Daoy (cell line): ENCODE results near the gene DRC7. TPM values are rescaled to one million over a fixed set of nuclear protein-coding genes. Genes with fewer than 3 reads are reported as not detected.

Source experiments
- DNase-seq: peaks from one replicate; pipeline ENCODE4 v3.0.0-alpha.2; 2015; ENCODE audit warnings: low read depth
- total RNA-seq: library from RNA; depleted of rRNA; stranded (reverse); fragments of >200 nt; shearing (Covaris generic); gene quantifications from 2 replicates; pipeline ENCODE4 v1.2.3, GENCODE V29; 2014

DRC7 gene
- total RNA-seq, 1 experiment from 2014 or later = not detected

DNA sequence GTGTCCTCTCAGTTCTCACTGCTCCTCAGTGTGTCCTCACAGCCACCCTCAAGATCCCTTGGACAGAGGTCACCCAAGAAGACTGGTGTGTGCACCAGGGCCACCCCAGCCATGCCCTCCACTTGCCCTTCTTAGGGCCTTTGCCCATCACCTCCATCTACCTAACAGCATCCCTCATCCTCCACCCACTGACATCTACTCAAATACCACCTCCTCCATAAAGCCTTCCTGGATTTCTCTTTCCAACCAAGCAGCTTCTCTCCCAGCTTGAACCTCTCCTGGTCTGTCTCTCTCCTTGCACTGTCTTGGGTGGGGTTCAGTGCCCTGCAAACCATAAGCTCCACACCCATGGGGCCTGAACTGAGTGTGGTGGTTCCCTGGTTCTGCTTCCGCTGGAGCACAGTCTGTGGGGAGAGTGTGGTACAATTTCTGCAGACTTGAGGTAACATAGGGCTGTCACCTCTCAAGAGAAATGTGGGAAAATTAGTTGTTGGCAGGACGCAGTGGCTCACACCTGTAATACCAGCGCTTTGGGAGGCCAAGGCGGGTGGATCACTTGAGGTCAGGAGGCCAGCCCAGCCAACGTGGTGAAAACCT is 55.3 kb downstream of the DRC7 start:
- no peak for DNase-seq

DNA sequence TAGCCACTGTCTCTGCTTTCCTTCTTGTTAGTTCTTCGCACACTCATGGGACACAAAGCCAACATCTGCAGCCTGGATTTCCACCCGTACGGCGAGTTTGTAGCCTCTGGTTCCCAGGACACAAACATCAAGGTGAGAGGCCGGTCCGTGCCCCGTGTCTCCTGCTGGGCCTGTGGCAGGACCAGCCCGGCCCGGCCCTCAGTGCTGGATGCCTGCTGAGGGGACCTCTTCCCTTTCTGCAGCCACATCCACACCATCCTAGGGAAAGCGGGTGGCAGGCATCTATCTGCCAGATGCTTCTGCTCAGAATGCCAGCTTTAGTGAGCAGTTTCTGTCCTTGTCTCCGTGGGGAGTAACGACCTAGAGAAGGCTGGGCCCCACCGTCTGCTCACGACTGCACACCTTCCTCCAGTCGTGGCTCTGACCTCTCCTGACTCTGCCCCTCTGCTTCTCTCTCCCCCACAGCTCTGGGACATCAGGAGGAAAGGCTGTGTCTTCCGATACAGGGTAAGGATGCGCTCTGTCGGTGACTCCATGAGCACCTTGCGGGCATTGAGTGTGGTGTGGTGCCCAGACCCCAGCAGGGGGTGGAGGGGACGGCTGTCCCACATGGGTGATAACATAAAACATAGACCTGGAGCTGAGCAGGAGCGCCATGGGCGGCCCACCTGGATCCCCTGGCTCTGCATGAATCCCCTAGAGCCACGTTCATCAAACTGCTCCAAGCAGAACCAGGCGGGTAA is 56.4 kb downstream of the DRC7 start:
- no peak for DNase-seq

DNA sequence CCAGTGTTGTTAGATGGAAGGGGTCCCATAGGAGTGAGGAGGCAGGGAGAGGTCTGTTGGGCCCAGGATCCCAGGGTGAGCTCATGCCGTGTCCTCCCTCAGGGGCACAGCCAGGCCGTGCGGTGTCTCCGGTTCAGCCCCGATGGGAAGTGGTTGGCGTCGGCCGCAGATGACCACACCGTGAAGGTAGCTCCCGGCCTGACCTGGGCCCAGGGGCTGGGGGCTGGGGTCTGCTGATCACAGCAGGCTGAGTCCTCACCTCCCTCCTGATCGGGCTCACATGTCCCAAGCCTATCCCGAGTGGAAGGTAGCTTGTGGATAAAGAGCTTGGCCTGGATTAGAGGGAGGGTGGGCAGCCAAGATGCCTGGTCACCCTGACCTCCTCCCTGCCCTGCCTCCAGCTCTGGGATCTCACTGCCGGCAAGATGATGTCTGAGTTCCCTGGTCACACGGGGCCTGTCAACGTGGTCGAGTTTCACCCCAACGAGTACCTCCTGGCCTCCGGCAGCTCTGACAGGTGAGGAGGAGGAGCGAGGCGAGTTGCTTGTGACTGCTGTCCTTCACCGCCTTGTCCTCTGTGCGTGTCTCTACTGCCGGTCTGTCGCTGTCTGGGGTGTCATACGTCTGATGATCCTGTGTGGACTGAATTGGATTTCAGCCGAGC is 57.1 kb downstream of the DRC7 start:
- no peak for DNase-seq

DNA sequence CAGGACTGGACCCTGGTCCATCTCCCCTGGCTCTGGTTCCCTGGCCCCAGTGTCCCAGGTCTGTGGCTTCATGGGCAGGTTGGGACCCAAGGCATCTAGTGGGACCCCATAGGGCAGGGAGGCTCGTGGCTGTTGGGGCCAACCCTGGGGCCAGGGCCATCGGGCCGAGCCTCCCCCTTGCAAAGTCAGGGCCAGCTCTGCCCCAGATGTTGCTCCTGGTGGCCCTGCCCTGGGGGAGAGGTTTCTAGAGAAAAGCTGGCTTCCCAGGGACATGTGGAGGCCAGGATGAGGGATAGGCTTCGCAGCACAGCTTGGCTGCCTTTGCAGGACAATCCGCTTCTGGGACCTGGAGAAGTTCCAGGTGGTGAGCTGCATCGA is 57.6 kb downstream of the DRC7 start:
- DNase-seq = no peak

DNA sequence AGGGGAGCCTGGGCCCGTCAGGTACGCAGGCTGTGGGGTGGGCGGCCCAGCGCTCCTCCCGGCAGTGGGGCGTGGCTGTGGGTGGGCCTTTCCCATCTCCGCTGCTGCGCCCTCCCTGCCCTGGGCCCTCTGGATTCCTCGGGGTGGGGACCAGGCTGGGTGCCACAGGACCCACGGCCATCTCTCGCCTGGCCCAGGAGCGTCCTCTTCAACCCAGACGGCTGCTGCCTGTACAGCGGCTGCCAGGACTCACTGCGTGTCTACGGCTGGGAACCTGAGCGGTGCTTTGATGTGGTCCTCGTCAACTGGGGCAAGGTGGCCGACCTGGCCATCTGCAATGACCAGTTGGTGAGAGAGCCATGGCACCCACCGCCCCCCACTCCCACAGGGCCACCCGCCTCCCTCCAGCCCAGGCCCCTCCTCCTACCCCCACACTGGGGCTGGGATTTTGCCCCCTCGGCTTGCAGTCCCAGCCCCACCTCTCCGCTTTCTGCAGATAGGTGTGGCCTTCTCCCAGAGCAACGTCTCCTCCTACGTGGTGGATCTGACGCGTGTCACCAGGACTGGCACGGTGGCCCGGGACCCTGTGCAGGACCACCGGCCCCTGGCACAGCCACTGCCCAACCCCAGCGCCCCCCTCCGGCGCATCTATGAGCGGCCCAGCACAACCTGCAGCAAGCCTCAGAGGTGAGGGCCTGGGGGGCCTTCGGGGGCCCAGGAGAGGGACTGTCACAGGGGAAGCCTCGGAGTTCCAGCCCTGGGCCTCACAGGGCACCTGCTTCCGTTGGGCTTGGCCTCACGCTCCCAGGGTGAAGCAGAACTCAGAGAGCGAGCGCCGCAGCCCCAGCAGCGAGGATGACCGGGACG is 58.2 kb downstream of the DRC7 start:
- DNase-seq = no peak

DNA sequence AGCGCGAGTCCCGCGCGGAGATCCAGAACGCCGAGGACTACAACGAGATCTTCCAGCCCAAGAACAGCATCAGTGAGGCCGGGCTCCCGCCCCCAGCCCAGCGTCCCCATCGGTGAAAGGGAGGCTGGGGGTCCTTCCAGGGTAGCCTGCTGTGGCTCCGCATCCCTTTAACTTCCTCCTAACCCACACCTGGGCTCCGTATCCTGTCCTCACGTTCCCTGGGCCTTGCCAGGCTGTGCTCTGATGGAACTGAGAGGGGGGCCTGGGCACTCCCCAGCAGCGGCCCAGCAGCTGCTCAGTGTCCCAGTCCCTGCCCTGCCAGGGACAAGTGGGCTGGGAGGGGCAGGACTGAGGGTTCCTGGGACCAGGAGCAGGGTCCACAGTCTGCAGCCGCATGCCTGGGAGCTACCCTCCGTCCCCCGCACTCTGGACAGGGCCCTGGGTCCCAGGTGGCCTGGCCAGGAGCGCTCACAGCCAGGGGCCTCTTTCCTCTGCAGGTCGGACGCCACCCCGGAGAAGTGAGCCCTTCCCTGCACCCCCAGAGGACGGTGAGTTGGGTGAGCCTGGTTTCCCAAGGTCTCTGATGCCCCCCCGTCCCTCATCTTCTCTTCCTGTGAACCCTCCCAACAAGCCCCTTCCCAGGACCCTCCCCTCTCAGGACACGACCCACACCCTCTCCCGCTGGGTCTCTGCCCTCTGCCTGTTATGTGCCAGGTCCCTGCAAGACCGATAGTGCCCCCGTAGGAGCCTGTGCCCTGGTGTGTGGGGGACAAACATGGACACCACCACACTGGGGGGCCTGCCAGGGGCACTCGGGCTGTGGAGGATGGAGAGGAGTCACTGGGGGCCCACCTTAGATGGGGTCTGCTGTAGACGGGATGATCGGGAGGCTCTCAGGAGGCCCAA is 59.1 kb downstream of the DRC7 start:
- DNase-seq = no peak

DNA sequence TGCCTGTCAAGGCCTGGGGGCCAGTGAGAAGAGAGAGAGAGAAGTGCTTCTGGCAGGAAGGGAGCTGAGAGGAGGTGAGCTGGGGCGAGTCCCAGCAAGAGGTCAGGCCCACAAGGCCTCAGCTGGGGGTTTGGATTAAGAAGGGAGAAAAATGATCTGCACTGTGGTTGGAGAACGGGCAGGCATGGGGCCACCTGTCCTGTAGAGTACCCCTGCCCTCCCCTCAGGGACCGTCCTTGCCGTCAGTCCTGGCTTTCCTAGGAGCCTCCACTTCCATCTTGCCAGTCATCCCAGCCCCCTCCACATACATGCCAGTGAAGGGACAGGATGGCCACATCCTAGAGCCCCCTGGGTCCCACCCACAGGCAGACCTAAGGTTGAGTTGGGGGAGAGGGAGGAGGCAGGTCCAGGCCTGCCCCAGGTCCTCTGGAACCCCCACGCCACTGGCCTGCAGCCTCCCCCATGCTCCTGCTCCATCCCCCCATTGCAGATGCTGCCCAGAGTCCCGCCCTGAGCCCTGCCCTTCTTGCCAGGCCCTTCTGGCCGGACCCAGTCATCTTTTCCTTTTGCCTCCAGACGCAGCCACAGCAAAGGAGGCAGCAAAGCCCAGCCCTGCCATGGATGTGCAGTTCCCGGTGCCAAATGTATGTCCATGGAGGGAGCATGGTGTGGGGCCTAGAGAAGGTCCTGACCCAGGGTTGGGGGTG is 59.9 kb downstream of the DRC7 start:
- DNase-seq = no peak

DNA sequence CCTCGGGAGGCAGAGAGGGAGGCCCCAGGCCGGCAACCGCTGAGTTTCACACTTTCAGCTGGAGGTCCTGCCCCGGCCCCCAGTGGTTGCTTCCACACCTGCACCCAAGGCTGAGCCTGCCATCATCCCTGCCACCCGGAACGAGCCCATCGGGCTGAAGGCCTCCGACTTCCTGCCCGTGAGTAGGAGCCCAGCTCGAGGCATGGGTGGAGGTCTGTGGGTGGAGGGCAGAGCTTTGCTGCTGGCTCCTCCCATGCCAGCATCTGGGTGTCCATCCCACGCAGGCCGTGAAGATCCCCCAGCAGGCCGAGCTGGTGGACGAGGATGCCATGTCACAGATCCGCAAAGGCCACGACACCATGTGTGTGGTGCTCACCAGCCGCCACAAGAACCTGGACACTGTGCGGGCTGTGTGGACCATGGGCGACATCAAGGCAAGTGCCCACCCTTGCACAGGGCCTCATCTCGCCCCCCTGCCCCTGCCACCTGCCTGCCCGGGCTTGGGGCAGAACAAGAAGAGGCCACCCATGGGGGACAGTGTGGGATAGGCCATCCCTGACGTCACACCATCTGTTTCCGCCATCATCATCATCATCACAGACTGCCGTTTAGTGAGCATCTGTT is 60.6 kb downstream of the DRC7 start:
- DNase-seq = no peak

DNA sequence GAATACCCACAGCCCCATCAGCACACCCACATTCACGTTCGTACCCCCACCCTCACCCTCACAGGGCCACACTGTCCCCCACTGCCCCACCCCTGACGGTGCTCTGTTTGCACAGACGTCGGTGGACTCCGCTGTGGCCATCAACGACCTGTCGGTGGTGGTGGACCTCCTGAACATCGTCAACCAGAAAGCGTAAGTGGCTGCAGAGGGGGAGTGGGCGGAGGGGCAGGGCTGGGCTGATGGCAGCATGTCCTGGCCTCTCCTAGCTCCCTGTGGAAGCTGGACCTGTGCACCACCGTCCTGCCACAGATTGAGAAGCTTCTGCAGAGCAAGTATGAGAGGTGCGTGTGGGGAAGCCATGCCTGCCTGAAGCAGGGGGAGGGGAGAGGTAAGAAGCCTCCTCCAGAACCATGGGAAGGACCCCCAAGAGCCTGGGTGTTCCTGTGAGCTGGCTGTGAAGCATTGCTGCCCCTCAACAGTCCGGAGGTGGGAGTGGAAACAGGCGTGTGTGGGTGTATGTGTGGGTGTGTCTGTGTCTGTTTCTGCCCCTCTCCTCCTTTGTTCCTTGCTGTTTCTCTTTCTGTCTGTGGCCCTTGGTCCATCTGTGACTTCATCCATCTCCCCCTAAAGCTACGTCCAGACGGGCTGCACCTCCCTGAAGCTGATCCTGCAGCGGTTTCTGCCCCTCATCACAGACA is 61.3 kb downstream of the DRC7 start:
- no peak for DNase-seq

DNA sequence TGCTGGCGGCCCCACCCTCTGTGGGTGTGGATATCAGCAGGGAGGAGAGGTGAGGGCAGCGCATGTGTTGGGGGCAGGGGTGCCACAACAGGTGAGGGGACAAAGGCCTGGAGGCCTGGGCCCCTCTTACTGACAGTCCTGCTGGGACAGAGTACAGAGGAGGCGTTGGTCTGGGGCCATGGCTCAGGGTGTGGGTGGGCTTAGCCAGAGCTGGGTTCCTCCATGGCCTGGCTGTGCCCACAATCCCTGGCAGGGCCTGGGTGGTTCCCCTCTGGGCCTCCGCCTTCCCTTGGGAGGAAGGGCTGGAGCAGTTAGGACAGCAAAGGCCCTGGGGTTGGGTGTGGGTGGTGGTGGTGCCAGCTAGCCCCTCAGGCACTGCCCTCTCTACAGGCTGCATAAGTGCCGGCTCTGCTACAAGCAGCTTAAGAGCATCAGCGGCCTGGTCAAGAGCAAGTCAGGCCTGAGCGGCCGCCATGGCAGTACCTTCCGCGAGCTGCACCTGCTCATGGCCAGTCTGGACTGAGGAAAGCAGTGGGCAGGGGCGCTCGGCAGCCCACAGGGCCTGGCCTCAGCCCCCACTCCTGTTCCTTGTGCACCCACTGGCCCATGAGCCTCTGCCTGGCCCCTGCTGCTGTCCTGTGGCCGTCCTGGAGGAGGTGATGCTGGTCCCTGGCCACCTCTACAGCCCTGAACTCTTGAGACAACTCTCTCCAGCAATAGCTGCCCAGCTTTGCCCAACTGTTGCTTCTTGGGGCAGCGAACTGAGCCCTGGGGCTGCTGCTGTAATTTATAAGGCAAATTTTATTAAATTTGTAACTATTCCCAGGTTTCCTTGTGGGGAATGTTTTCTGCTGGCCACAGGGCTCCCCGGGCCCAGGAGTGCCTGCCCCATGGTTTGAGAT is 62.1 kb downstream of the DRC7 start:
- DNase-seq = no peak

DNA sequence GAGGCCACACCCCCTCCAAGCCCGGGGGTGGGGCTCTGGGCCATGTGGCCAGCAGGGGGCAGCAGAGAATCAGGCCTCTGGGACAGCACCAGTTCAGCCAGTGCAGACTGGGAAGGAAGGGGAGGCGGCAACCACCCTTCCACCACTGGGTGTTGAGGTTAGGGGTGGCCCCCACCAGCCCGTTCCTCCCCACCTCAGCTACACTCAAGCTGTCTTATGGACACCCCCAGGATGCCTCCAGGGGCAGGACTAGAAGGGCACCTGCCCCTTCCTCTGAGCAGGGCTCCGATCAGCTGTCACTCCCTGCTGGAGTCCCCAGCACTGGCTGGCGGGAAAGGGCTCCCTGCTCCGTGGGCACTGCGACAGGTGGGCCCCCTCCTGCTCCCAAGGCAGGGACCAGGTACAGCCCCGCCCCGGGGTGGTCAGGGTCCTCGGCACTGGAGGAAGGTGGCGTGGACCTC is 62.8 kb downstream of the DRC7 start:
- peak; percentile 70 for DNase-seq

DNA sequence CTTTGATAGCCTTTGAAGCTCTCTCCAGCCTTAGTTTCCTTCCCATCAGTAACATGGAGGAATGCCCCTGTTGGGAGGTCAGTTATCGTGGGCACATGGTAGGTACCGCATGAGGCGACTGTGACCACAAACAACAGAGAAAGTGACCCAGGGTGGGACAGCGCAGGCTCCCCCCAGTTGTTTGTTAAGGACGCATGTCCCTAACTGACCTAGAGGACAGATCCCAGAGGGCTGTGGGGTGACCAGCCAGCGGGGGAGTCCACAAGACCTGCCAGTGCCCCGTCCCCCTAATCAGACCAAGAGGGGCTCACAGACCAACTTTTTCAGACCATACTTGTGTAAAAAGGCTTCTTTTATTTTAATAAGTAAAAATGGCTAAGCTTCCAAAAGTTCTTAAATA is 63.3 kb downstream of the DRC7 start:
- no peak for DNase-seq

DNA sequence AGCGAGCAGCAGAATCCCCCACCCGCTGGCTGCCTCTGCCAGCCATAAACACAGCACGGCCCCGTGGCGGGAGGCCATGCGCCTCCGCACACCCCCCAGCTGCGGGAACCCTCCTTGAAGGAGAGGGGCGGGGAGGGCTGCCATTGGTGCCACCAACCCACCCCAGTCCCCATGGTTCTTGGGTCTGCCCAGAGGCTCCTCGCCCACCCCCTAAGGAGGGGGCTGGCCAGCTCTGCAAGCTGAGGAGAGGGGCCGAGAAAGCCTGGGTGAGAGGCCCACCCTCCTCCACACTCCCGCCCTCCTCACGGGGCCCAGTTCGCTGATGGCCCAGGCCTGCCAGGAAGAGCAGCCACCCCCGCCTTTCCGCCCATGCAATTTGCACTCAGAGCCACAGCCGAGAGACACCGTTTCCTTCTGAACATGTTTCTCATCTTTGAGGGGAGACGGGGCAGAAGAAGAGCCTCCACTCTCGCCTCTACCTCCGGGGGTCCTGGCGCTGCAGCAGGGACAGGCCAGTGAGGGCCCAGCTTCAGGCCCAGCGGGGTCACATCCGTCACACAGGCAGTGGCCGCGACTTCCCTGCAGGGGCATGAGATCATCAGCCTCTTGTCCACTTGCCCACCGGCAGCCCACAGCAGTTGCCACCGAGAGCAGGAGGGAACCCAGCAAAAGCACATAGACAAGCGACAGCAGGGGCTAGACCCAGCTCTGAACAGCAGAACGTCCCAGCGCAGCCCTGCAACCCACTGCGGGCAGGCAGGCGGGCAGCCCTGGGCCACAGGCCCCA is 63.9 kb downstream of the DRC7 start:
- no peak for DNase-seq

DNA sequence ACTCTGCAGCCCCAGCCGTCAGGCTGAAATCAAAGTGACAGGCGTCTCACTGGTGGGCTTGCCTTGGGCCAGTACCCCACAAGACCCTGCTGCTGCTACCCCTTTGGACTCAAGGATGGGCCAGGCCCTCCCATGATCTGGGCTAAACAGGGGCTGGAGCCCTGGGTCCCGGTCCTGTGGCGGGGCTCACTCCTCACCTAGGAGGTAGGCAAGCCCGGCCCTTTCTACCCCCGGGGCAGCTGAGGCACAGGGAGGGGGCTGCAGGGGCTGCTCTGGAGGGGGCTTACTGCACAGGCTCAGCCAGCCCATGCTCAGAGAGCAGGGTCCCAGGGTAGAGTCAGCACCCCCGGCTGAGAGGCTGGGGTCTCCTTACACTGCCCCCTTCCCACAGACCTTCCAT is 64.5 kb downstream of the DRC7 start:
- no peak for DNase-seq

DNA sequence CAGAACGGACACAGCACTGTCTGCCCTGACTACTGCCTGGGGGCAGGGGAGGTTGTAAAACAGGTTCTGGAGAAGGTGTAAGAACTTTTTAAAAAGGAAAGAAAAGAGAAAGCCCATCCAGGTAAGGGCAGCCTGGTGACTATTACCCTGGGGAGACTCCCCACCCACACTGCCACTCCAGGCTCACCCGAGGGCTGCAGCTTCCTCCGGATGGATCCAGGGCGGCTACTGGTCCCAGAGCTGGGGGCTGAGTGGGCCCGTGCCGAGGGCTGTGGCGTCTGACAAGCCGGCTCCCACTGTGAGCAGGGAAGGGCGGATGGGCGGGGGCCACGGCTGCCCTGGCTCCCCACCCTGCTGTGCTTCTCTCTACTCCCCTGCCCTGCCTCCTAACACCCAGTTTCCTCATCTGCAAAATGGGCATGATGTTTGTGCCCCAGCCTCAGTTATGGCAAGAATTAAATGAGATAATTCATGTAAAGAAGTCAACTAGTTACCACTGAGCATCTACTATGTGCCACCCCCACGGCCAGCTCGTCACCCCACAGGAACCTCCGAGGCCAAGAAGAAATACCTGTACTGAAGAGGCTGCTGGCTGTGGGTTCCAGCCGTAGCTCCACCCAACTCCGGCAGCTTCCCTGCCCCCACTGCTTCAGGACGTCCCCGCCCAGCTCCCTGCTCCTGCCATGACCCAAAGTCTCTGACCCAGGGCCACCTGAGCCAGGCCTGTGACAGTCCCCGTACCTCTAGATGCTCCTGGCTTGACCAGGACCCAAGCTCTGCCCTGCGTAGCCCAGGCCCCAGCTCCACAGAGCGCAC is 65.1 kb downstream of the DRC7 start:
- no peak for DNase-seq

DNA sequence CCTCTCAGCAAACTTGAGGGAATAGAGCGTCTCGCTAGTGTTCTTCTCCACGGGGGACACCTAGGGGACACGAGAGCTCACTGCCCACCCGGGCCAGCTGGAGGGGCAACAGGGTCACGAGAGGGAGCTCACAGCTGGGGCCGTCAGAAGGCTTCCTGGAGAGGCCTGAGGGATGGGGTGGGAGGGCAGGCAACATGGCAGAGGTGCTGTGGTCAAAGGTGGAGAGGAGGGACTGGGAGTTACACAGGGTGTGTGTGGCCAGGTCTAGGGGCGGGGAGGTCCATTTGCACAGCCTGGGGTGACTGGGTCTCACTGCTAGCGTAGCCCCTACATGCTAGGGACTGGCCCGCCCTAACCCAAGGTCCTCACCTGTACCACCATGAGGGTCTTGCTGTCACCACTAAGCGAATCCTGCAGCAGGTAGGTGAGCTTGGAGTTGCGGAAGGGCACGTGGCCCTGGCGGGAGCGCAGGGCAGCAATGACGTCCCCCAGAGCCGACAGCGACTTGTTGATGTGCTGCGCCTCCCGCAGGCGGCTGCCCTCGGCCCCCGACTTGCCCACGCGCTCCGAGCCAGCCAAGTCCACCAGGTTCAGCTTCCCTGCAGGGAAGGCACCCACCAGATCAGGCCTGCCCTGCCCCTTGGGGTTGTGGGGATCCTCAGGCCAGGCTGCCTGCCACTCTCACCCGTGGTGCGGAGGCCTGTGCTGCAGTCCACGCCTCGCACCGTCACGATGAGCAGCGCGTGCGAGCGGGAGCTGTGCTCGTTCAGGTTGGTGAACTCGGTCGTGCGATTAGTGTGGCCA is 66.0 kb downstream of the DRC7 start:
- DNase-seq = no peak
